ENCODE data around the gene RPRD2.
"Not testable (repeated sequence)": the region's sequence is repeated elsewhere in the genome, so short reads cannot be mapped to it uniquely, and the experiment has no call there.

RPRD2 gene

DNA sequence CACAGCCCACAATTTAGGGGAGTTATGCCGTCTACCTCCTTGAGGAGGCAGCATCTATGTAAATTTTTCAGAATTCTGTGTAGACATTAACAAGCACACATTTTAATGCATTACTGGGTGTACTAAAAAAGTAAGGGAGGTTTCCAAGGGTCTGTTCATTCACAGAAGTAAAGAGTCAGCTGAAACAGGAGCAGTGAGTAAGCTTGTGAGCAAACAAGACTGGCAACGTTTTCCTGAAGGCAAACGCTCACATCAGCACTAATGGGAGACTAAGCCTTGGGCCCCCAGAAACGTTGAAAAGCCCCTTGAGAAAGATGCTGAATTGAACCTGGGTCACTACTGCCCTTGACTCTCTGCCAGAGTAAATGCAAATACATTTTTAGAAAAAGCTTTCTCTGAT, 25.7 kb downstream of the RPRD2 start:
- DNase-seq = no peak

DNA sequence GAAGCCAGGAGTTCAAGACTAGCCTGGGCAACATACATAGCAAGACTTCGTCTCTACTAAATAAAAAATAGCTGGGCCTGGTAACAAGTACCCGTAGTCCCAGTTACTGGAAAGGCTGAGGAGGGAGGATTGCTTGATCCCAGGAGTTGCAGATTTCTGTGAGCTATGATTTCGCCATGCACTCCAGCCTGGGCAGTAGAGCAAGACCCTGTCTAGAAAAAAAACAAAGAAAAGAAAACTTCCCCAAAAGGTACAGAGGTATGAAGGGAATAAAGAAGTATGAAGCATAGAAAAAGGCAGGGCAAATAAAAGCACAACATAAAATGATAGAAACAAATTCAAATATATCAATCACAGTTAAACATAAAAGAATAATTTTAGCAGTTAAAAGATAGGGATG, 28.7 kb downstream of the RPRD2 start:
- no peak for DNase-seq

DNA sequence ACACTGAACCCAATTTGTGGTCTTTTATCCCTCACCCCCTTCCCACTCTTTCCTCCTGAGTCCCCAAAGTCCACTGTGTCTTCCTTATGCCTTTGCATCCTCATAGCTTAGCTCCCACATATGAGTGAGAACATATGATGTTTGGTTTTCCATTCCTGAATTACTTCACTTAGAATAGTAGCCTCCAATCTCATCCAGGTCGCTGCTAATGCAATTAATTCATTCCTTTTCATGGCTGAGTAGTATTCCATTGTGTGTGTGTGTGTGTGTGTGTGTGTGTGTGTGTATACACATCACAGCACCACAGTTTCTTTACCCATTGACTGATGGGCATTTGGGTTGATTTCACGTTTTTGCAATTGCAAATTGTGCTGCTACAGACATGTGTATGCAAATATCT, 31.2 kb downstream of the RPRD2 start:
- not testable (repeated sequence) for DNase-seq

DNA sequence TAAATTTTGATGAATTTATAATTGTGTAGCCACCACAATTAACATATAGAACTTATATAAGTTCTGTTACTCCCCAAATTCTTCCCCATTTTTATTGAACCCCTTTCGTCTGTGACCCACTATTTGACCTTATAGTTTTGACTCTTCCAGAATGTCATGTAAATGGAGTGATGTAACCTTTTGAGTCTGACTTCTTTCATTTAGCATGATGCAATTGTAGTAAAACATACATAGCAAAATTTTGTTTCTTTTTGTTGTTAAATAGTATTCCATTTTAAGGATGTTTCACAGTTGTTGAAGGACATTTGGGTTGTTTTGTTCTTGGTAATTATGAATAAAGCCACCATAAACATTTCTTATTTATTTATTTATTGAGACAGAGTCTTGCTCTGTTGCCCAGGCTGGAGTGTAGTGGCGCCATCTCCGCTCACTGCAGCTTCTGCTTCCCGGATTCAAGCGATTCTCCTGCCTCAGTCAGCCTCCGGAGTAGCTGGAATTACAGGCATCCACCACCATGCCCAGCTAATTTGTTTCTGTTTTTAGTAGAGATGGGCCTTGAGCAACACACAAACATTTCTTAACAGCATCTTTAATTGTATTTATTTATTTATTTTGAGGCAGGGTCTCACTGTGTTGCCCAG, 33.6 kb downstream of the RPRD2 start:
- peak in 1 of 2 donors; percentile 10 for DNase-seq

DNA sequence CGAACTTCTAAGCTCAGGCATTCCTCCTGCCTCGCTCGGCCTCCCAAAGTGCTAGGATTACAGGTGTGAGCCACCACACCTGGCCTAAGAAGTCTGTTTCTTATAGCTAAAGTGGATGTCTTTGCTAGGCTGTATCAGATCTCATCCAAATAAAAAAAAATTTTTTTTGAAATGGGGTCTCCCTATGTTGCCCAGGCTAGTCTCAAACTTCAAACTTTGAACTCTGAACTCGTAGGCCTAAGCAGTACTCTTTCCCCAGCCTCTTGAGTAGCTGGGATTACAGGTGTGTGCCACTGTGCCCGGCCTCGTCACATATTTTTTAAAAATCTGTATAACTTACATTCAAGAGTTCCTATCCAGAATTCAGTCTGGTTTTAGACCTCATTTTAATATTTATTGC, 40.5 kb downstream of the RPRD2 start:
- DNase-seq = no peak

DNA sequence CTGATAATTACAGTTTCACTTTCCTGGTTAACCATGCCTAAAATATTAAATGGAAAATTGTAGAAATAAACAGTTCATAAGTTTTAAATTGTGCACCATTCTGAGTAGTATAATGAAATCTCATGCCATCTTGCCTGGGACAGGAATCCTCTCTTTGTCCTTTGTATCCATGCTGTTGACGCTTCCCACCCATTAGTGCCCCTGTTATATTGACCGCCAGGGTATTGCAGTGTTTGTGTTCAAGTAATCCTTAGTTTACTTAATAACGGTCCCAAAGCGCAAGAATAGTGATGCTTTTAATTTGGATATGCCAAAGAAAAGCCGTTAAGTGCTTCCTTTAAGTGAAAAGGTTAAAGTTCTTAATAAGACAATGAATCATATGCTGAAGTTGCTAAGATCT, 41.7 kb downstream of the RPRD2 start:
- DNase-seq = no peak

DNA sequence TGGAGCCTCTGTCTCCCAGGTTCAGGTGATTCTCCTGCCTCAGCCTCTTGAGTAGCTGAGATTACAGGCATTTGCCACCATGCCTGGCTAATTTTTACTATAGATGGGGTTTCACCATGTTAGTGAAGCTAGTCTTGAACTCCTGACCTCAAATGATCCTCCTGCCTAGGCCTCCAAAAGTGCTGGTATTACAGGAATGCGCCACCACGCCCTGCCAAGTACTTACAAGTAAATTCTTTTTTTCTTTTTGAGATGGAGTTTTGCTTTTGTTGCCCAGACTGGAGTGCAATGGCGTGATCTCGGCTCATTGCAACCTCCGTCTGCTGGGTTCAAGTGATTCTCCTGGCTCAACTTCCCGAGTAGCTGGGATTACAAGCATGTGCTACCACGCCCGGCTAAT, 42.5 kb downstream of the RPRD2 start:
- DNase-seq = no peak

DNA sequence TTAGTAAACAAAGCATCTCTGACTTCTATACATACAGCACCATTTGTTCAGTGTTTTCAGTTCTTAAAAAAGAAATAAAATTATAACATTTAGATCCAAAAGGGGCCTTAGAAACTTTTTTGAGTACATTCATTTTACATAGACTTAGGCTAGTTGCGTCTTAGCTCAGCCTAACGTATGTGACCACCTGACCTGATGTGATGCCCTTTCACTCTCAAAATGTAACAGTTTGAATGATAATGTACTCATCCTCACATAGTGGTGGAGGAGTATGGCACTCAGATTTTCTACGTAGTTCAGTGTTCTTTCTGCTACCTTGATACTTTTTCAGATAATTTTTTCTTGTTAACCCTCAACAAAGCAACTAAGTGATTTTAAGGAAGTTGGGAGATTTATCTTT, 43.4 kb downstream of the RPRD2 start:
- no peak for DNase-seq

DNA sequence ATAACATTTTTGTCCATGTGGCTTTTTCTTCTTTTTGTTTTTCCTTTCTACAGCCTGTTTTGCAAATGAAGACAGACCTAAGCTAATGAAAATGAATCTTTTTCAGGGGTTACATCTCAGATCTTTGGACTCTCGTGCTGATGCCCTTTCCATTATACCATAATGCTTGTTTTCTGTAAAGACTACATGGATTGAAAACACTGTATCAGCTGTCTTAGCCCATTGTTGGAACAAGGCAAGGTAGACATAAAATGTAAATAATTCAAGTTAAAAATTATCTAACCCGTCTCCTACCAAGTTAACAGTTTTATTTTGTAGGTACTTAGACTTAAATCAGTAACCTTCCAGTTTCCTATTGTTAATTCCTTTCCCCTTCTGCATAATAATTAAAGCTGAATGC, 44.9 kb downstream of the RPRD2 start:
- DNase-seq = no peak

DNA sequence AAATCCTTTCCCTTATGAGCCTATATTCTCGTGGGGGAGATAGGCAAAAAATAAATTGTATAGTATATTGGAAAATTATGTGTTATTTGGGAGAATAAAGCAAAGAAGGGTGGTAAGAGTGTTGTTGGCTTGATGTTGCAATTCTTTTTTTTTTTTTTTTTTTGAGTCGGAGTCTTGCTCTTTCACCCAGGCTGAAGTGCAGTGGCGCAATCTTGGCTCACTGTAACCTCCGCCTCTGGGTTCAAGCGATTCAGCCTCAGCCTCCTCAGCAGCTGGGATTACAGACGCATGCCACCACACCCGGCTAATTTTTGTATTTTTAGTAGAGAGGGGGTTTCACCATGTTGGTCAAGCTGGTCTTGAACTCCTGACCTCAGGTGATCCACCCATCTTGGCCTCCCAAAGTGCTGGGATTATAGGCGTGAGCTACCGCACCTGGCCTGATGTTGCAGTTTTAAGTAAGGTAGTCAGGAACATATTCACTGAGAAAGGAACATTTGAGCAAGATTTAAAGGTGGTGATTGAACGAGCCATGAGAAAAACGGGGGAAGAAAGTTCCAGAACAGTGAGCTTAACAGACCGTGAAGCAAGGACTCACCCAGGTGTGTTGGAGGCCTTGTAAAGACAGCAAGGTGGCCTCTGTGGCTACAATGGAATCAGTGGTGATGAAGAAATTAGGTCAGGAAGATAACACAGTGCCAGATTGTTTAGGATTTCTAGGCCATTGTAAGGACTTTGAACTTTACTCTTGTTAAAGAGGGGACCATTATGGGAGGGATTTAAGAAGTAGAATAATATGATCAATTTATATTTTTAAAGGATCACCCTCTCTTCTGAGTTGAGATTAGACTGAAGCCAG, 45.8 kb downstream of the RPRD2 start:
- peak; percentile 66 to 70 for DNase-seq

DNA sequence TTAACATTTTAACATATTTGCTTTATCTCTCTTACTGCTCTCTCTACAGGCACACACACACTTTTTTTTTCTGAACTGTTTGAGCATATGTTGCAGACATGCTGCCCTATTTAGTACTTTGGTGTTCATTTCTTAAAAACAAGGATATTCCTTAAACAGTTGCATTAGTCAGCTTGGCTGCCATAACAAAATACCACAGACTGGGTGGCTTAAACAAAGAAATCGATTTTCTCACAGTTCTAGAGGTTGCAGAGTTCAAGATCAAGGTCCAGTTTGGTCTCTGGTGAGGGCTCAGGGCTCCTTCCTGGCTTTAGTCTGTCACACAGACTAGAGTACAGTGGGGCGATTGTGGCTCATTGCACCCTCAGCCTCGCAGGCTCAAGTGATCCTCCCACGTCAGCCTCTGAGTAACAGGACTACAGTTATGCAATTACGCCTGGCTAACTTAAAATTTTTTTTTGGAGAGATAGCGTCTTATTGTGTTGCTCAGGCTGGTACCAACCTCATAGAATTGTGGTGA, 46.7 kb downstream of the RPRD2 start:
- peak; percentile 82 to 94 for DNase-seq

DNA sequence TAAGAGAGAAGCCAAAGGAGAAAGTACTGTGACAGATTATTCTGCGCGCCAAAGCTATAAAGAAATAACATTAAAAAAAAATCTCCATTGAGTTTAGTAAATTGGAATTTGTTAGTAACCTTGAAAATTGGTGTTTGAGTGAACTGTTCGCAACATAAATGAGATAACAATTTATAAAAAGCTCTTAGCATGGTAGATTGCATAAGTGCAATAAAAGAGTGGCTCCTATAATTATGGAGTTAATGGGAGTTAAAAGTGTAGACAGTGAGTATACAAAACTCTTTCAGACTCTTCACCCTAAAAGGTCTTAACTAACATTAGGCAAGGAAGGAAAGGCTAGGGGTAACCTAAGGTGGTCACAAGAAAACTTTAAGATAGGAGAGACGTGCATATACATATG, 50.6 kb downstream of the RPRD2 start:
- no peak for DNase-seq

DNA sequence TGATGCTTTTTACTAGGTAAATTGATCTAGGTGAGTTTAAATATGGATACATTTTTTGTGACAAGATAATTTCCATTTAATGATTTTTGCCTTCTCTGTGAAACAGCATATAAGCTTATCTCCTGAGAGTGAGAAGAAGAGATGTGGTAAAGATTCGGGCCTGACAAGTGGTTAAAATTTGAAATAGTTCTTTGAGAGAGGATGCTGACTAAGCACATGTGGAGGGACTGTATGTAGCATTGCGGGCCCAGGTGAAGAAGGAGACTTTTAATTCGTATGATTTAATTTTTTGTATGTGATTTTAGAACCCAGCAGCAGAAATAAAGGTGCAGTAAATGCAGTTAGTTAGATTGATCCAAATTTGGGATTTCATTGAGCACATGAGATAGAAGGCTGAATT, 51.9 kb downstream of the RPRD2 start:
- no peak for DNase-seq

DNA sequence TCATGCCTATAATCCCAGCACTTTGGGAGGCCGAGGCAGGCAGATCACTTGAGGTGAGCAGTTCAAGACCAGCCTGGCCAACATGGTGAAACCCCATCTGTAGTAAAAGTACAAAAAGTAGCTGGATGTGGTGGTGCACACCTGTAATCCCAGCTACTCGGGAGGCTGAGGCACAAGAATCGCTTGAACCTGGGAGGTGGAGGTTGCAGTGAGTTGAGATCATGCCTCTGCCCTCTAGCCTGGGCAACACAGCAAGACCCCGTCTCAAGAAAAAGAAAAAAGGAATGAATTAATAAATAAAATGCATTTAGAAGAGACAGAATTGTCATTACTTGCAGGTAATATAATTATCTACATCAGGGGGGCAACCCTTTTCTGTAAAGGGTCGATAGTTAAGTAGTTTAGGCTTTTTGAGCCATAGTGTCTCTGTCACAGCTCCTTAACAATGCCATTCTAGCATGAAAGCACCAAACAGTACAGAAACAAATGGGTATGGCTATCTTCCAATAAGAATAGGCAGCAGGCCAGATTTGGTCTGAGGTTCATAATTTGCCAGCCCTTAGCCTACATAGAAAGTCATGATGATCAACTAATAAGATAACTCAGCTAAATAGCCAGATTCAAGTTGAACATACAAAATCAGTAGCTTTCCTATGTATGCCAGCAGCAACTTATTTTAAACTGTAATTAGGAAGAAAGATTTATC, 56.8 kb downstream of the RPRD2 start:
- DNase-seq = no peak

DNA sequence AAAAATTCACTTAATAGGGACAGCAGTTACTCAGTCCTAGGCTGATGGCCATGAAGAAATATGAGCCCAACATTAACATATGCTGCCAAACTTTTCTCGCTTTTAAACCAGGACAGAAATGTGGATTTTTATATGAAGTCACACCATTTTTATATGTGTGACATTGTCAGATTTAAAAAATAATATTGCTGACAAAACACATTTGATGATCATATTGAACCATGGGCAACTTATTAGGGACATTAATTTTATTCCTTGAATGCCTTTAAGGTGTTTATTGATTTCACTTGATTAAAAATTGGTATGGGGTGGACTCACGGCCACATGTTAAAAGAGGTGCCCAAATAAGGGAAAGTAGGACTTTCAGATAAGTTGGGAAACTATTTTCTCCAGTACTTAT, 58.6 kb downstream of the RPRD2 start:
- DNase-seq = no peak

DNA sequence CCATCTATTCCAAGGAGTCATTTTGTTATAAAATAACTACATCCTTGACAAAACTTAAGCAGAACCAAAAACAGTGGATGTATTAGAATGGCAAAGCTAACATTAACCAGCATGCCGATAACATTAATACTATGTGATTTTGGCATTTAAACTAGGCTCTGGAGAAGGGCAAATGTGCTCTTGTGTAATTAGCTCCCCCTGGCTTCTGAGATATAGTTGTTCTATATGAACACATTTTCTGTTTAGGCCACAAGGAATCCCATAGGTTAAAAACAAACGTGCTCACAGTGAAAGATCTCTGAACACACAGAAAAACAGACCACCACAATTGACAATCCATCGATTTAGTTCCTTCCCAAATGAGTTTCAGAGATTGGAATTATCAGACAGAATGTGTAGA, 65.9 kb downstream of the RPRD2 start:
- DNase-seq = peak in 1 of 2 donors; percentile 20

DNA sequence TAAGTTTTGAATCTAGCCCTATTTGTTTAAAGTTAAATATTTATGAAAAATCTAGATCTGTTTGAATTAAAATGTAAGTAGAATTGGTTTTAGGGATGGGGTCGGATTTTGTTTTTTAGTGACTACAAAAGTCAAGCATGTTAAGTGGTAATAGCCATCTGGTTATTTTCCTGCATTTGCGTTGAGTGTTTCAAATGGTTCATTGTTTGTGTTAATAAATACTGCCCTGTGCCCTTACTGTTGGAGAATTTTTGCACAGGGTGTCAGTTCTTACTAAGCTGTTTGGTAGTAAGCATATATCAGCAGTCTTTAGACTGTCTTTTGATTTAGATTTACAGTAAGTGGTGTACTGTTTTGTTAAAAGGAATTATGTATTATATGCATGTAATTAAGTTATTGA, 77.2 kb downstream of the RPRD2 start:
- no peak for DNase-seq

DNA sequence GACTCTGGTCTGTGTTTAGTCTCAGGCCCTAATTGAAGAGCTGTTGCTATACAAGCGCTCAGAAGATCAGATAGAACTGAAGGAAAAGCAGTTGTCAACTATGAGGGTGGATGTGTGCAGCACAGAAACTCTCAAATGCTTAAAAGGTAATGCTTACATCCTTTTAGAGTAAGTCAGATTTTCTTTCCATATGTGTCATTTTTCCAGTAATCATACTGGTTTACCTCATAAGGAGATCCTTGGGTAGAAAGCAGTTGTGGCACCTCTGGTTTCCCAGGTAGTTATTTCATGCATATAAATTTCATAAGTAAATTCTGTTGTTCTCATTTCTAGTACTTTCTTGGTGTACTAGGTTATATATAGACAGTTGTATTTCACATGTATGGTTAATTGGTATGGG, 80.3 kb downstream of the RPRD2 start:
- no peak for DNase-seq

DNA sequence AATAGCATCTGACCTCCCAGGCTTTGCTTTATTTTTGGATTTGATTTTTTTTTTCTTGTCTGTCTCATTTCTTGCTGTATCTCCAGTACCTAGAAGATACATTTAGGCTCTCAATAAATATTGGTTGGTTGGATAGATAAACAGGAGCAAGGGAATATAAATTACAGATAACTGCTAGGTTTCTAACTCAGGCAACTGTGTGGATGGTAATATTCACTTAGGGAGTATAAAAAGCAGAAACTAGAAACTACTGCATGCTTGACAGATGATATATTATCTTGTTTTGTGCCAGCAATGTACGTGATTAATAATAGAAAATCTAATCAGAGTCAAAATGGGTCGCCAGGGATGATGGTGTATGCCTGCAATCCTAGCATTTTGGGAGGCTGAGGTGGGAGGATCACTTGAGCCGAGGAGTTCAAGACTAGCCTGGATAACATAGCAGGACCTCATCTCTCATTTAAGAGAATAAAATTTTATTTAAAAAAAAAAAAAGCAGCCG, 92.2 kb downstream of the RPRD2 start:
- no peak for DNase-seq

DNA sequence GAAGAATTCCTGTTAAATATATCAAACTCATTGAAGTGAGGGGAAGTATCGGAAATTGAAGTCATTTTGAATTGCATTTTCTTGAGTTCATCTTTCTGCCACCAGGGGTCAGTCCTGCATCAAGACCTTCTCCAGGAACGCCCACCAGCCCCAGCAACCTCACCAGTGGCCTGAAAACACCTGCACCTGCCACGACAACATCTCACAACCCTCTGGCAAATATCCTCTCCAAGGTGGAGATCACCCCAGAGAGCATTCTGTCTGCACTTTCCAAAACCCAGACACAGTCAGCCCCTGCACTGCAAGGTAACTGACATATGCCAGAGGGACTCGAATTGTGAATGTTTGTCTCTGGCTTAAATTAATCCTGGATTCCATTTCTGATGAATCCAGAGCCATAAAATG, 100.5 kb downstream of the RPRD2 start:
- peak; percentile 66 to 71 for DNase-seq

DNA sequence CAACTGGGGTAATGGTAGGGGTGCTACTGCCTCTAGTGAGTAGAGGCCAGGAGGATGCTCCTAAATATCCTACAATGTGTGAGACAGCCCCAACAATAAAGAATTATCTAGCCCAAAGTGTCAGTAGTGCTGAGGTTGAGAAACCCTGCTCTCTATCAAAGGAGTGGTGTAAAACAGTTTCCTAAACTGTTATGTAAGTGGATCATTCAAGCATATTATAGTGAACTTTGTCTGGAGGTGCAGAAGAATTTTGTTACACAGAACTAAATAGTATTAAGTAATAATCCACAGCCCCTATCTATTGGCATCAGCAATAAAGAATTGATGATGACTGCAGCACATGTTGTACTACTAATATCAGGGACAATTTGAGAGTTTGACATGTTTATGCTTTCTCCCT, 103.0 kb downstream of the RPRD2 start:
- no peak for DNase-seq

DNA sequence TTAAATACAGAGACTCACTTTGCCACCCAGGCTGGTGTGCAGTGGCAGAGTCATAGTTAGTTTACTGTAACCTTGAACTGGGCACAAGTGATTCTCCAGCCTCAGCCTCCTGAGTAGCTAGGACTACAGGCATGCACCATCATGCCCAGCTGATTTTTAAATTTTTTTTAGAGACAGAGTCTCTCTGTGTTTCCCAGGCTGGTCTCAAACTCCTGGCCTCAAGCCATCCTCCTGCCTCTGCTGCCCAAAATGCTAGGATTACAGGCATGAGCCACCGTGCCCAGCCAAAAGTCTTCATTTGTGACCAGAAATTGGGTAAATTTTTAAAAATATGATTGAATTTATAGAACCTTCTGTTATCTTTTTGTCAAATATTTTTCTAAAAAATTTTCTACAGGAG, 105.3 kb downstream of the RPRD2 start:
- DNase-seq = no peak

DNA sequence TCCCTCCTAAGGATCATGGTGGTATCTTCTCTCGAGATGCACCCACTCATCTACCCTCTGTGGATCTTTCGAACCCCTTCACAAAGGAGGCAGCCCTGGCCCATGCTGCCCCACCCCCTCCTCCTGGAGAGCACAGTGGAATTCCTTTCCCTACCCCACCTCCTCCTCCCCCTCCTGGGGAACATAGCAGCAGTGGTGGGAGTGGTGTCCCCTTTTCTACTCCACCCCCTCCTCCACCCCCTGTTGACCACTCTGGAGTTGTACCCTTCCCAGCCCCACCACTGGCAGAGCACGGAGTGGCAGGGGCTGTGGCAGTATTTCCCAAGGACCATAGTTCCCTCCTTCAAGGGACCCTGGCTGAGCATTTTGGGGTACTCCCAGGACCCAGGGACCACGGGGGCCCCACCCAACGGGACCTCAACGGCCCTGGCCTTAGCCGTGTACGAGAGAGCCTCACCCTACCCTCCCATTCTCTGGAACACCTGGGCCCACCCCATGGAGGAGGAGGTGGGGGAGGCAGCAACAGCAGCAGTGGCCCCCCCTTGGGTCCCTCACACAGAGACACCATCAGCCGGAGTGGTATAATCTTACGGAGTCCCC, 108.8 kb downstream of the RPRD2 start:
- DNase-seq = no peak

Data from inflammatory macrophage (primary cell).